GM19043 (cell line): Measurements from ENCODE around the gene SGIP1.
"Not testable (repeated sequence)": the region's sequence is repeated elsewhere in the genome, so short reads cannot be mapped to it uniquely, and the experiment has no call there.

ENCODE experiments used
- ATAC-seq: cut with Tn5 transposase; IDR thresholded peaks from one replicate; pipeline ENCODE4 v1.9.1; 2021; ENCODE audit warnings: low read depth; ENCODE audit not compliant: unreplicated experiment

SGIP1 gene

DNA sequence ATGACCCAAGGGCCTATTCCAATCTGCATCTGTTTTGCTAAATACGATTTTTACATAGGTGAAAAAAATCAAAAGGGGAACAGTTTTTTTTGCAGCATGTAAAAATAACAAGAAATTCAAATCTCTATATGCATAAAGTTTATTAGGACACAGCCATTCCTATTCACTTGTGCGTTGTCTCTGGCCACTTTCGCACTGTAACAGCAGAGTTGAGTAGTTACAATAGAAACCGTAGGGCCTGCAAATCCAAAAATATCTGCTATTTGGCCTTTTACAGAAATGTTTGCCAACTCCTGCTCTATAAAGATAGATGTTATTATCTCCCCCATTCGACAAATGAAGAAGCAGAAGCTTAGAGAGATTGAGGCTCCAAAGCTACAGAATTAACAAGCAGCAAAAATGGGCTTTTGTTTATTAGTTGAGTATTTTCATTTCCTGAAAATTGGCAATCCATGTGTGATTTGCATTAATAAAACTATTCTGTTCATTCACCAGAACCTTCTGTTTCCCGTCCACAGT lies 223.8 kb downstream of the SGIP1 start:
- no peak for ATAC-seq

DNA sequence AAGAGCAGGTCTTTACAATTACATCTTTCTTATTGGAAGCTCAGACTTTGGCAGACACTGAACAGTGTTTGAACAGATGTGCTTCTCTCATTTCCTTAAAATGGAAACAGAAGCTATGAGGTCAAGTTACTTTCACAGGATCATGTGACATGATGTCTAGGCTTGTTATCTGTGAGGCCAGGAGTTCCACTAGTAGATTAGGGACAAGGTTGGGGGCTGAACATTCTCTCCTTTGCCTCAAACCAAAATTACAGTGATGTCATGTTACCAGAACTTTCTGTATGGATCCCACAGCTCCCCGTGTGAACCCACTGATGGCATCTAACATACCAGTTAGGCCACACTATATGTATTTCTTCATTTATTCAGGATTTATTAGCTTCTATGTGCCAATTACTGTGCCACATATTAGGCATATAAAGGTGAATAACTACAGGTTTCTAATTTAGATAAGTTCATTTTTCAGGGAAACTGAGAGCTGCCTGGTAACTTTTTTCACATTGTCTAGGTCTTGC lies 224.3 kb downstream of the SGIP1 start:
- peak; percentile 100 for ATAC-seq

DNA sequence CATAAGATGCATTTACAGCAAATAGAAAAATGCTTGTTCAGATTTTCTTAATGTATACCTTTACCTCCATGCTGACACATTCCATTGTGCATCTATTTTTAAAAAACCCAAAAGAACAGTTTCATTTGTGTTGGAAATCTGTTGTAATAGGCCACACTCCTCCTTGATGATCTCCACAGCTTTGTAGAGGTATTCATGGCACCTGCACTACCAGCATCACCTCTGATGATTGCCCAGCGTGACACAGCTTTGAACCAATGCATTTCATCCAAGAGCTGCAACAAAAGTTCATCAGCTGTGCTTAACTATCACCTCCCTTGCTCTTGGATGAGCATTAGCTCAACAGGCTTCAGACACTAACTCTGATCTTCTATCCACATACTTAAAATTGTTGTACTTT lies 226.6 kb downstream of the SGIP1 start:
- no peak for ATAC-seq

DNA sequence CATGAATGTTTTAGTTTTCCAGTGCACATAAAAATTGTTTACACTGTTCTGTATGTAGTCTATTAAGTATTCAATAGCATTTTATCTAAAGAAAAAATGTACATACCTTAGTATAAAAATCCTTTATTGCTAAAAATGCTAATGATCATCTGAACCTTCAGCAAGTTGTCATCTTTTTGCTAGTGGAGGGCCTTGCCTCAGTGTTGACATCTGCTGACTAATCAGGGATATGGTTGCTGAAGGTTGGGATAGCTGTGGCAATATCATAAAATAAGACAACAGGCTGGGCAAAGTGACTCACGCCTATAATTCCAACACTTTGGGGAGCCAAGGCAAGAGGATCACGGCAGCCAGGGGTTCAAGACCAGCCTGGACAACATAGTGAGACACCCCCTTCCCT lies 227.3 kb downstream of the SGIP1 start:
- ATAC-seq, result no peak

DNA sequence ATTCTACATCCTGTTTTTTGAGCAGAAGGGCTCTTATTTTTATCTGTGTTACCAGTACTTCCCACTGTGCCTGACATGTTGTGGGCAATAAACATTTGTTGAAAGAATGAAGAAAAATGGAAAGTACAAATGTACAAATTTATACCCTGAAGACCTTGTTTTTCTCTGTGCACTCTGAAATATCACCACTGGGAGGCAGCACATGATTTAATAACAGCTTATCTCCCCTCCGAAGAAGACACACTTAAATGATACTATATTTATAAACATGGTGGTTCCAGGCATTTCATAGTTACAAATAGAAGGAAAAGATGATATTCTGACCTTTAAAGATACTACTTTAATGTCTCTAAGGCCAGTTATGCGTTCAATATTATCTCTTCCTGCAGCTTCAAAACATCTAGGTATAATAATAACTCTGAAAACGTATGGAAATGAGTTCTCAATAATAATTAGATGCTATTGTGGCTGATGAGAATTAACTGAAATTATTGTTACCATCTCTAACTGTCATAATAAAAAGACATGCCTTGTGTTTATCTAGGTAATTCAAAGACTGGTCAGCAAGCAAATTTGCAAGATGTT lies 231.1 kb downstream of the SGIP1 start:
- no peak for ATAC-seq

DNA sequence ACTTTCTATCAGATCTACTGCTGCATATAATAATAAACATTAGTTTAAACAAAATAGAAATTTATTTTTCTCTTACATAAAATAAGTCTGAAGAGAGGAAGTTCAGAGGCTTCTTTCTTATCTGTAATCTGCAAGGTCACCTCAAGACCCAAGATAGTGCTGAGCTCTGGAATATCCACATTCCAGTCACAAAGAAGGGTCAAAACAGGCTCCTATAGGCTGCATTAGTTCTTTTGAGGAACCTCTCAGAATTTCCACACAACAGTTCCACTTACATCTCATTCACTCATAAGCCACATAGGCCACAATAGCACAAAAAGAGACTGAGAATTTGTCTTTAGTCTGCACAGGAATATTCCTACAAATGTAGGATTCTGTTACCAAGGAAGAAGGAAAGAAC lies 233.7 kb downstream of the SGIP1 start:
- no peak for ATAC-seq

DNA sequence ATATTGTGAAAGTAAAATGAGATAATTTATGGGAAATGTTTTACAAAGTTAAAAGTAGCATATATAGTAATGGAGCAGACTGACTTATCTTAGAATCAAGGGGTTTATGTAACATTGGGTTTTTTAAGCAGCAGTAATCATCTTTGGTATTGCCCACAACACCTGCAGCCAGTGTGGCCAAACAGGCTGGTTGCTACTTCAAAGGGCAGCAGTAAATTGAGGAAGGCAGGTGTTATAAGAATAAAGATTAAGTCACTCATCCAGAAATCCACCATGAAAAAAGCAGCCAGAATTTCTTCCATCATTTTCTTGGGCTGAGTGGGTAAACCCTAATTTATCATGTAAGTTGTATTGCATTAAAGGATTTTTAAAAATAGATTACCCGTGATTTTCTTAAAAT lies 235.0 kb downstream of the SGIP1 start:
- no peak for ATAC-seq

DNA sequence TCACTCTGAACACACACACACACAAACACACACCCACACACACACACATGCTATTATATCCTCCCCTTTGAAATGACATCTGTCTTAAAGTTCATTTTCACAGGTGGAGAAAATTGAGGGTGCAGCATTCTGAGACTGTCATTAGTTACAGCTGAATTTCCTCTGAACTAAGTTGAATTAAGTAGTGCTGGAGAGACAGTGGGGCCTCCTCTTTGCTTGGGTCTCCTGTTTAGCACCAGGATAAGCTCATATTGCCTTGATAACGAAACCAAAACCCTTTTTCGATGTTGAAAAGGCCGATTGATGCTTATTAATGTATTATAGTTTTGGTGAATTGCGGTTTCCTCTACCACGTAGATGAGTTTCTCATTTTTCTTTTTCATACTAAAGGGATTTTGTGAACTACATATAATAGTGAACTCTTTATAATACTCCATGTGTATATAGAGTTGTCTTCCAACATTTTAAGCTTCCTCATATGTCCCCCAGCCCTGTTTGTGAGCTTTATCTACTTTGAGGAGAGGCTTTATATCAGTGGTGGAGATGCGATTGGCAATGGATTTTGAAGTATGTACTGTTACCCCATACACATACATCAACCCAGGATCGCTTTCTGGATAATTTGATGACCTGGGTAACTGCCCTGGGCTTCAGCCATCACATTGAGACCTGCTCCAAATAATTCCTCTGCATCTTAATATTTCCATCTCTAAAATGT lies 235.7 kb downstream of the SGIP1 start:
- no peak for ATAC-seq

DNA sequence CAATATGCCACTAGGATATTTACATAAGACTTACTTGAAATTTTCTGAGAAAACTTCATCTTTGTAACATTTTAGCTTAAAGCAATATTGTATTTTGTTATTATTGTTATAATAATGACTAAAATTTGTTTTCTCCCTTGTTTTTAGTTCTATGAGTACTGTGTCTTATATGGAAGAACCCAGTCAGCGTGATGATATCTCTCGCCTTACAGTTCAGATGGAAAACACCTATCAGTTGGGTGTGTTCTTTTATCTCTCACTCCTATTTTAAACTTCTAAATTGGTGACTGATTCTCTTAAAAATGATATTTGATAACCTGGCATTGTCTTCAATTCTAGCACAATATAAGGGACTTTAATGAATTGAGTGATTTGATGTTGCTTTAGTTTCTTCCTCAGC lies 236.3 kb downstream of the SGIP1 start:
- ATAC-seq, result no peak

DNA sequence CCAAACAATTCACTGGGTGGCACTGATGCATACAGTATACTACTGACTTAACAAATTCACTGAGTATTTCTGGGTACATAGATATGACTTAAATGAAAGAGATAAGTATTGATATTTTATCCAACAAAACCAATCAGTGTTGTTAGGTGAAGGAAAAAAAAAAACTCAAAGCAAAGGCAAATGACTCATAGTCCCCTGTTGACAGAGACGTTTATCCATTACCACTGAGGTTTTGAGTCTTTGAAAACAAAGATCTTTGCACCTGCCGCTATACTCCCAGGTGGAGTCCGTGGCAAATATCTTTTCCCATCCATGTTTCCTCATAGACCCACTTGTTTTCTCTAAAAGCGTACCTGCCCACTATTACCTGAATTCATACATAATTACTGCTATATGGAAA lies 236.7 kb downstream of the SGIP1 start:
- ATAC-seq, result no peak

DNA sequence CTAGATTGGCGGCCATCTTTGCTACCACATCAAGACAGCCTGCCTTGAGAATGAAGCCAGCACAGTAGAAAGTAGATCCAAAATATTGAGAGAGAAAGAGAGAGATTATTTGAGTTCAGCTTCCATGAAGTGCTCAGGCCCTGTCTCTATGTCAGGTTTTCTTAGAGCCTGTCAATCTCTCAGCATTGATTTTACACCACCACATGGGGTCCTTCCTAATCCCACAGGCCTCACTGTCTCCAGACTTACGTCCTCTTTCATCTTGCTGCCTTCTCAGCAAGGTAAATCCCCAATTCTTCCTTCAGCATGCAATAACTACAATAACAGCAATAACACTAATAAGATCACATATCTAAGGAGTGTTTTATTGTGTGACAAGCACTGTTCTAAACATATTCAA lies 239.3 kb downstream of the SGIP1 start:
- ATAC-seq, result no peak

DNA sequence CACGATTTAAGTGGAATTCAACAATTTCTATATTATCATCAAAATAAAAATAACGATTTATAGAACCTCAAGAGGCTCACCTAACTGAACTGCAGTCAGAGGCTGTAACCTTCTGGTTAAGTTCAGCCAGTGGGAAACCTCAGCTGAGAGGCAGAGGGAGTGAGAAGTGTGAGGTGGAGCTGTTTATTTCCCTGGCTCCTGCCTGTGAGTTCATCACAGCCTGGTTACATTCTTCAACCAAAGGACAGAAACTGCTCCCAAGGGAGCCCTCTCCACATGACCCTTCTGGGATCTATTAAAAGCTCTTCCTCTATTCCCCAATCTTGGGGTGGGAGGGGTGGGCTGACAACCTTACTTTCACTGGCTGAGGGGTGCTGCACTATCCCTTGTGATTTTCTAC lies 240.5 kb downstream of the SGIP1 start:
- ATAC-seq, result no peak

DNA sequence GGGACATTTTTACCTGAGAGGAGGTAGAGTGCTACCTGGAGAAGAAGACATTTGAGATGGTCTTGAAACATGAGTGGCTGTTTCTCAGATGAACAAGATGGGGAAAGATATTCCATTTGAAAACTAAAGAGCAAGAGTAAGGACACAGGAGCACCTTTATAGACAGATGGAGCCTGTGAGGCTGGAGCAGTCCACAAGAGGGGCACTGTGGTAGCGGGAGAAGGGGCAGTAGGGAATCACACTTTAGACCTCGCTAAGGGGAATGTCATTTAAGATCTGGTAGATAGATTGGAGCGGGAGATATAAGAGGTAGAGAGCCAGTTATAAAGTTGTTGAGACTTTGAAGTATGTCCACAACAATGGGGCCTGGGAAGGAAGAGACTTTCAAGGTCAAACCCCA lies 241.7 kb downstream of the SGIP1 start:
- no peak for ATAC-seq

DNA sequence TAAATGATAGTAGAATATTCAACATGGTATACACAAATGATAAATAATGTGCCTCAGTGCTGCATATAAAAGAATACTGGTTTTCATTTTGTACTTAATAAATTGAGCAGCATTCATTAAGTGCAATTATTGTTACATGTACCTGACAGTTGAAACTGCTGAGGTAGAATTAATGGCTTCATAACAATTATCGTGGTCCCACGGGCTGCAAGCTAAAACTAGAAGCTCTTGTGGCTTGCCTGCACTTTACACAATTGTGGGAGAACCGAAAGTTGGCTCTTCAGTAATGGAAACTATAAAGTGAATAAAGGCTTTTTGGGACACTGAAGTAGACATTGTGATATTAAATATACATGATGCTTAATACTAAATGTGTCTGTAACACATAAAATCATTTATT lies 243.9 kb downstream of the SGIP1 start:
- no peak for ATAC-seq

DNA sequence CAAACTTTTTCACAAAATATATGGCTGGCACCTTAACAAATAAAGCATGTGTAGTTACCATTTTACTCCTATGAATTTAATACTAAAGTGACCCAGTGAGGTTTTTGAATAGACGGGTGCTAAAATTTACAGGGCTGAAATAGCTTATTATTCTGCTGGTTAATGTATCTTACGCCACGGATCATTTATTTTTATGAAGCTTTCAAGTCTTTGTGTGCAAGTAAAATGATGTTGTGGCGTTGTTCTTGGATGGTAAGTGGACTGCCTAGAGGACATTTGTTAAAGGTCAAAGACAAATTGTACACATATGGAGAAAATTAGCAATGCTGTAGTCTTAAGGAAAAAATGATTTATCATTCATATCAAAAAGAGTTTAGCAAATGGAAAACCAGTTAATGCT lies 244.3 kb downstream of the SGIP1 start:
- ATAC-seq, result no peak

DNA sequence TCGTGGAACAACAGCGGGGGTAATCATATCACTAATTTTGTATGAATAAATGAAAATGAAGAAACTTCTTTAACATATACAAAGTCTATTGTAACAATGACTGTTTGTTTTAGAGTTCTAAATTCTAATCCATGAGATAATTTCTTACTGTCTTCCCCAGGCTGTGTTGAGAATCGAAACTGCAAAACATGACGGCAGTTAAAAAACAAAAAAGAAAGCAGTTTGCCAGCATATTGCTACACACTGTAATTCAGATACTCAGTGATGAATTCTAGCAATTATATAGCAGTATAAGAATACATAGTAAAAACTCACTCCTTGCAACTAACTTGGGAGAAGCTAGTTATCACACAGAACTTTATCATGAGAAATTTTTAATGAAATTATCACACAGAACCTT lies 245.0 kb downstream of the SGIP1 start:
- ATAC-seq, result no peak

DNA sequence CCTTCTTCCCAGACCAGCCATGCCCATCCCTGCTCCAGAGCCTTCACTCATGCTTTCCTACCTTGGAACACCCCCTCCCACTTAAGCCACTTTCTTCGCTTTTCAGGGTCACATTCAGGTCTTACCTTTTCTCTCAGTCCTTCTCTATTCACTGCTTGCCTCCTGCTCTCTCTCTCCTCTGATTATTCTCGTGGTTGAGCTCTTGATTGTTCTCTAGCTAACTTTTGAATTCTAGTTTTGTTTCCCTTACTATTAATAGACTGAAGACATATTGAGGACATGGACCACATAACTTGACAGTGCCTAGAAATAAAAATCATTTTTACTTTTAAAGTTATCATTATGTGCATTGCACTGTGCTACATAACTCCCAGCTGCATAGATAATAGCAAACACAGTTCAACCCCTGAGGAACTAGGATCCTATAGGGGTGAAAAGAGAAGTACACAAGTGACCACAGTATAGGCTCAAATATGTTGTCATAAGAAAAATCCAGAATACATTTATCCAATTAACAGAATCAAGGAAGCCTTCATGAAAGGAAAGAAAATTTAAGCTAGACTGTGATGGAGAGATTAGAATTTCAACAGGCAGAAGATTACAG lies 245.6 kb downstream of the SGIP1 start:
- no peak for ATAC-seq

DNA sequence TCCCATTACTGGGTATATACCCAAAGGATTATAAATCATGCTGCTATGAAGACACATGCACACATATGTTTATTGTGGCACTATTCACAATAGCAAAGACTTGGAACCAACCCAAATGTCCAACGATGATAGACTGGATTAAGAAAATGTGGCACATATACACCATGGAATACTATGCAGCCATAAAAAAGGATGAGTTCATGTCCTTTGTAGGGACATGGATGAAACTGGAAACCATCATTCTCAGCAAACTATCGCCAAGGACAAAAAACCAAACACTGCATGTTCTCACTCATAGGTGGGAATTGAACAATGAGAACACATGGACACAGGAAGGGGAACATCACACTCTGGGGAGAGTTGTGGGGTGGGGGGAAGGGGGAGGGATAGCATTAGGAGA lies 251.8 kb downstream of the SGIP1 start:
- ATAC-seq, result not testable (repeated sequence)

DNA sequence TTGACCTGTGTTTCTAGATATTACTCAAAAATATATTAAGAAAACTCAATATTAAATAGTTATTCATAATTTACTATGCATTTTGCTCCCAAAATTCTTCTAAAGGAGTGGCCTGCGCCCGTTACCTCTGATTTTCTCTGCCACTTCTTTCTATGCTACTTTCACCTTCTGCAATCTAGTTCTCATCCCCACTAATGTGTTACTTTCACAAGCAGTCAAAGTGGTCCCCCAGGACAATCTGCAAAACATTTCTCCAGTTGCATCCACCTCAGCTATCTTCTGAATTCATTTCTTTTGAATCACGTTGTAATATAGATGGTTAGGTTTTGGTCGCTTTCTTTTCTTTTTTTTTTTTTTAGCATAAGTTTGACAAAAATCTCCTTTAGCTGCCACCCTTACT lies 253.7 kb downstream of the SGIP1 start:
- ATAC-seq, result no peak

DNA sequence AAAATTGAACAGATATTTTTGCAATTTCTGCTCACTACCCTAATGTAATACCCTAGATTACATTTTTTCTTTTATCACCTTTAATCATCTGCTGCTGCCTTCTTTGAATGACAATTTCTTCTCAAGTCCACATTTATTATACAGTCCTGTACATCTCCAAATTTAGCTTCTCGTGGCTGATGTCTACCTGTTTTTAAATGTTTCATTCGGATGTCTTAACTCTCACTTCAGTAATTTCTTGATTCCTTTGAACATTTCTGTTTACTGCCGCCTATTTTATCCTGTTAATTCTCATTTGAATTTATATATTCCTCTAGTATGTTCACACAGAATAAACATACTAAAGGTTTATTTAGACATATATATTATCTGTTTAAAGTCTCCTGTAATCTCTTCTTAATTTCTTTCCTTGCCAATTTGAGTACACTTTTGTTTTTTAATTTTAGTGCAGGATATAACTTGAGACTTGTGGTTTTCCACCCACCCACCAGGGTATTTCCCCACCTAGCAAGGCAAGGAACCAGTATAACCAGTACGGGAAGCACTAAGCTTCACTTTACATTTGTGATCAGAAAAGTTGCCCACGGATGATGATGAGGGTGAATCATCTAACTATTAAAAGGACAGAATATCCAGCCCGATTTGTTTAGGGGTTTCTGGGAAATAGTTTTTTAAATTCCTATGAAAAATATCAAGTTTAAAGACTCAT lies 254.4 kb downstream of the SGIP1 start:
- ATAC-seq, result no peak
